Loucy (cell line): ENCODE results near the gene CAMK2G.
A peak's percentile ranks its signal among the peaks of the same experiment; 100 is the strongest.

Experiments used
- H2AFZ ChIP-seq: fragments of 200-600 bp; sonication (generic); 2 replicates; pipeline ENCODE4 v1.6.0; 2016; ENCODE audit warnings: antibody characterized with exemption, mild to moderate bottlenecking, low read length, moderate library complexity
- H3F3A ChIP-seq: fragments of 200-600 bp; 2 replicates; pipeline ENCODE4 v1.6.0; 2016; ENCODE audit warnings: antibody characterized with exemption, low read depth, mild to moderate bottlenecking
- H3K27me3 ChIP-seq: fragments of 200-600 bp; sonication (generic); 2 replicates; pipeline ENCODE4 v1.6.1; 2014; ENCODE audit warnings: low read length, mild to moderate bottlenecking; ENCODE audit not compliant: insufficient read depth, poor library complexity, severe bottlenecking
- H3K36me3 ChIP-seq: fragments of 200-600 bp; sonication (generic); 2 replicates; pipeline ENCODE4 v1.6.1; 2016; ENCODE audit warnings: low read length; ENCODE audit not compliant: insufficient read depth
- H3K4me1 ChIP-seq: fragments of 200-600 bp; sonication (generic); 2 replicates; pipeline ENCODE4 v1.5.1; 2014; ENCODE audit warnings: low read length, mild to moderate bottlenecking; ENCODE audit not compliant: insufficient read depth, poor library complexity, severe bottlenecking
- H3K4me2 ChIP-seq: fragments of 200-600 bp; sonication (generic); 2 replicates; pipeline ENCODE4 v1.6.0; 2014; ENCODE audit warnings: antibody characterized with exemption, low read length, low read depth, mild to moderate bottlenecking; ENCODE audit not compliant: poor library complexity, severe bottlenecking
- H3K4me3 ChIP-seq: fragments of 200-600 bp; sonication (generic); 2 replicates; pipeline ENCODE4 v1.5.1; 2014; ENCODE audit warnings: low read length, mild to moderate bottlenecking, mixed read lengths; ENCODE audit not compliant: poor library complexity, severe bottlenecking
- H3K79me2 ChIP-seq: fragments of 200-600 bp; sonication (generic); 2 replicates; pipeline ENCODE4 v1.6.1; 2014; ENCODE audit warnings: low read length; ENCODE audit not compliant: insufficient read depth
- H3K9ac ChIP-seq: fragments of 200-600 bp; sonication (generic); 2 replicates; pipeline ENCODE4 v1.6.0; 2014; ENCODE audit warnings: mild to moderate bottlenecking, low read depth, low read length, moderate library complexity; ENCODE audit not compliant: poor library complexity, severe bottlenecking
- H3K9me2 ChIP-seq: fragments of 200-600 bp; sonication (generic); replicated peaks from 2 replicates; pipeline ENCODE4 v1.6.1; 2016; ENCODE audit warnings: low read depth, low read length, mixed read lengths
- H3K9me3 ChIP-seq: fragments of 200-600 bp; sonication (generic); 2 replicates; pipeline ENCODE4 v1.6.1; 2014; ENCODE audit warnings: mild to moderate bottlenecking, antibody characterized with exemption, low read length, low read depth; ENCODE audit not compliant: insufficient read depth
- H4K20me1 ChIP-seq: fragments of 200-600 bp; sonication (generic); 2 replicates; pipeline ENCODE4 v1.6.0; 2014; ENCODE audit warnings: antibody characterized with exemption, low read length, mild to moderate bottlenecking; ENCODE audit not compliant: insufficient read depth, poor library complexity, severe bottlenecking
- CTCF ChIP-seq: fragments of 200-600 bp; sonication (generic); conservative IDR thresholded peaks from 2 replicates; pipeline ENCODE4 v1.5.1; 2014; ENCODE audit warnings: mild to moderate bottlenecking, antibody characterized with exemption, low read length
- EZH2phosphoT487 ChIP-seq: fragments of 200-600 bp; IDR thresholded peaks from 2 replicates; pipeline ENCODE4 v1.6.1; 2018; ENCODE audit warnings: antibody characterized with exemption, mild to moderate bottlenecking, moderate library complexity, borderline replicate concordance

The CAMK2G gene

GRCh38 chr10:73786512-73786885 lies 87.9 kb downstream of the CAMK2G start:
- TF ChIP-seq CTCF, result no peak
- no peak for TF ChIP-seq EZH2phosphoT487
- no peak overlapping the region for H2AFZ ChIP-seq
- H3K4me3 ChIP-seq, result peak overlapping the region; percentile 89
- H3K9ac ChIP-seq, result peak overlapping the region; percentile 79
- H3K4me2 ChIP-seq, result peak overlapping the region; percentile 95
- H3K36me3 ChIP-seq, result peaks cover 24% of the 10 kb centered on the region; the same call in 1 of the 2 replicates
- peaks cover 22% of the 10 kb centered on the region for H4K20me1 ChIP-seq
- H3K9me2 ChIP-seq, result no peaks in the 10 kb centered on the region
- no peaks in the 10 kb centered on the region for H3K27me3 ChIP-seq
- H3F3A ChIP-seq, result no peaks in the 10 kb centered on the region
- peaks cover 34% of the 10 kb centered on the region for H3K4me1 ChIP-seq
- H3K79me2 ChIP-seq, result peaks cover 62% of the 10 kb centered on the region
- no peaks in the 10 kb centered on the region for H3K9me3 ChIP-seq

- Histone ChIP-seq H3K9me3 (no peaks in the 10 kb centered on the region), H3K9me2 (no peaks in the 10 kb centered on the region), H3K79me2 (peaks cover 67% of the 10 kb centered on the region), H2AFZ (no peak overlapping the region; the same call in 1 of the 2 replicates), H3K4me3 (peak overlapping the region; percentile 89), H3K9ac (peak overlapping the region; percentile 79), H3K36me3 (peaks cover 18% of the 10 kb centered on the region; the same call in 1 of the 2 replicates), H3K4me1 (peaks cover 38% of the 10 kb centered on the region), H3F3A (no peaks in the 10 kb centered on the region), H3K27me3 (no peaks in the 10 kb centered on the region), H4K20me1 (peaks cover 23% of the 10 kb centered on the region), H3K4me2 (peak overlapping the region; percentile 95)
- TF ChIP-seq CTCF (no peak; the same call in 1 of the 2 replicates), EZH2phosphoT487 (no peak)
These were observed 88.4 kb downstream of the CAMK2G start for GRCh38 chr10:73785721-73786511.

GRCh38 chr10:73785211-73785720 lies 89.1 kb downstream of the CAMK2G start, which contains the start of gene ZSWIM8:
Gene ZSWIM8 (plus strand): TSS chr10:73785606. CDS start chr10:73785879, 273 bp downstream.
- Histone ChIP-seq H3K79me2 (peaks cover 74% of the 10 kb centered on the region), H3K4me1 (peaks cover 45% of the 10 kb centered on the region), H3K36me3 (peaks cover 13% of the 10 kb centered on the region; the same call in 1 of the 2 replicates), H3F3A (no peaks in the 10 kb centered on the region), H4K20me1 (peaks cover 27% of the 10 kb centered on the region), H3K4me3 (peak within 1 kb of the TSS; percentile 89), H3K27me3 (no peaks in the 10 kb centered on the region), H3K9ac (peak within 1 kb of the TSS; percentile 79), H2AFZ (peak within 1 kb of the TSS; percentile 49; the same call in 1 of the 2 replicates), H3K4me2 (peak within 1 kb of the TSS; percentile 95), H3K9me2 (no peaks in the 10 kb centered on the region), H3K9me3 (no peaks in the 10 kb centered on the region)
- no peak for TF ChIP-seq EZH2phosphoT487
- no peak for TF ChIP-seq CTCF
